ENCODE results near the gene GUK1.

DNA sequence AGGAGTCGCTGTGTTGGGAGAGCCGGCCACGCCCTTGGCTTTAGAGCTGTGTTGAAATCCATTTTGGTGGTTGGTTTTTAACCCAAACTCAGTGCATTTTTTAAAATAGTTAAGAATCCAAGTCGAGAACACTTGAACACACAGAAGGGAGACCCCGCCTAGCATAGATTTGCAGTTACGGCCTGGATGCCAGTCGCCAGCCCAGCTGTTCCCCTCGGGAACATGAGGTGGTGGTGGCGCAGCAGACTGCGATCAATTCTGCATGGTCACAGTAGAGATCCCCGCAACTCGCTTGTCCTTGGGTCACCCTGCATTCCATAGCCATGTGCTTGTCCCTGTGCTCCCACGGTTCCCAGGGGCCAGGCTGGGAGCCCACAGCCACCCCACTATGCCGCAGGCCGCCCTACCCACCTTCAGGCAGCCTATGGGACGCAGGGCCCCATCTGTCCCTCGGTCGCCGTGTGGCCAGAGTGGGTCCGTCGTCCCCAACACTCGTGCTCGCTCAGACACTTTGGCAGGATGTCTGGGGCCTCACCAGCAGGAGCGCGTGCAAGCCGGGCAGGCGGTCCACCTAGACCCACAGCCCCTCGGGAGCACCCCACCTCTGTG is 41.7 kb upstream of the GUK1 start:
- TF ChIP-seq, protein P1, sequence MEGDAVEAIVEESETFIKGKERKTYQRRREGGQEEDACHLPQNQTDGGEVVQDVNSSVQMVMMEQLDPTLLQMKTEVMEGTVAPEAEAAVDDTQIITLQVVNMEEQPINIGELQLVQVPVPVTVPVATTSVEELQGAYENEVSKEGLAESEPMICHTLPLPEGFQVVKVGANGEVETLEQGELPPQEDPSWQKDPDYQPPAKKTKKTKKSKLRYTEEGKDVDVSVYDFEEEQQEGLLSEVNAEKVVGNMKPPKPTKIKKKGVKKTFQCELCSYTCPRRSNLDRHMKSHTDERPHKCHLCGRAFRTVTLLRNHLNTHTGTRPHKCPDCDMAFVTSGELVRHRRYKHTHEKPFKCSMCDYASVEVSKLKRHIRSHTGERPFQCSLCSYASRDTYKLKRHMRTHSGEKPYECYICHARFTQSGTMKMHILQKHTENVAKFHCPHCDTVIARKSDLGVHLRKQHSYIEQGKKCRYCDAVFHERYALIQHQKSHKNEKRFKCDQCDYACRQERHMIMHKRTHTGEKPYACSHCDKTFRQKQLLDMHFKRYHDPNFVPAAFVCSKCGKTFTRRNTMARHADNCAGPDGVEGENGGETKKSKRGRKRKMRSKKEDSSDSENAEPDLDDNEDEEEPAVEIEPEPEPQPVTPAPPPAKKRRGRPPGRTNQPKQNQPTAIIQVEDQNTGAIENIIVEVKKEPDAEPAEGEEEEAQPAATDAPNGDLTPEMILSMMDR (IDR thresholded peaks at IDR 0.05): no peak
- no peak for TF ChIP-seq POLR2A (IDR thresholded peaks at IDR 0.05)
